ENCODE results near the gene CDH4.
"Not testable (repeated sequence)": the region's sequence is repeated elsewhere in the genome, so short reads cannot be mapped to it uniquely, and the experiment has no call there.

Gene CDH4

GRCh38 chr20:61442075-61442670, 190.1 kb downstream of the CDH4 start:
- no peak for DNase-seq

- DNase-seq: no peak
Observed at GRCh38 chr20:61442718-61443117, 190.7 kb downstream of the CDH4 start.

- DNase-seq: no peak
Observed at GRCh38 chr20:61443443-61444126, 191.5 kb downstream of the CDH4 start.

GRCh38 chr20:61444637-61445036, 192.6 kb downstream of the CDH4 start:
- no peak for DNase-seq

- no peak for DNase-seq
Observed at GRCh38 chr20:61445138-61445537, 193.1 kb downstream of the CDH4 start.

- no peak for DNase-seq
Observed at GRCh38 chr20:61445741-61446140, 193.7 kb downstream of the CDH4 start.

- no peak for DNase-seq
Observed at GRCh38 chr20:61447952-61448351, 195.9 kb downstream of the CDH4 start.

GRCh38 chr20:61448386-61448785, 196.3 kb downstream of the CDH4 start:
- no peak for DNase-seq

GRCh38 chr20:61449057-61449609, 197.1 kb downstream of the CDH4 start:
- no peak for DNase-seq

- DNase-seq: no peak
Observed at GRCh38 chr20:61449916-61450315, 197.9 kb downstream of the CDH4 start.

GRCh38 chr20:61450549-61450948, 198.5 kb downstream of the CDH4 start:
- no peak for DNase-seq

- no peak for DNase-seq
Observed at GRCh38 chr20:61451009-61451408, 198.9 kb downstream of the CDH4 start.

- no peak for DNase-seq
Observed at GRCh38 chr20:61451953-61452352, 199.9 kb downstream of the CDH4 start.

GRCh38 chr20:61453219-61453618, 201.2 kb downstream of the CDH4 start:
- no peak for DNase-seq

GRCh38 chr20:61453623-61454022, 201.6 kb downstream of the CDH4 start:
- not testable (repeated sequence) for DNase-seq

GRCh38 chr20:61454053-61454452, 202.0 kb downstream of the CDH4 start:
- DNase-seq: no peak

GRCh38 chr20:61455508-61456215, 203.6 kb downstream of the CDH4 start:
- DNase-seq: no peak

GRCh38 chr20:61457725-61458124, 205.7 kb downstream of the CDH4 start:
- DNase-seq: no peak

- no peak for DNase-seq
Observed at GRCh38 chr20:61458146-61458746, 206.2 kb downstream of the CDH4 start.

GRCh38 chr20:61459266-61459665, 207.2 kb downstream of the CDH4 start:
- DNase-seq: no peak

- DNase-seq: no peak
Observed at GRCh38 chr20:61459705-61460104, 207.6 kb downstream of the CDH4 start.

GRCh38 chr20:61460261-61461052, 208.4 kb downstream of the CDH4 start:
- DNase-seq: no peak

- no peak for DNase-seq
Observed at GRCh38 chr20:61461461-61461860, 209.4 kb downstream of the CDH4 start.
